Caki2 (cell line): ENCODE results near the gene U2AF2. TPM values are rescaled to one million over a fixed set of nuclear protein-coding genes. Genes with fewer than 3 reads are reported as not detected.
"Not testable (repeated sequence)": the region's sequence is repeated elsewhere in the genome, so short reads cannot be mapped to it uniquely, and the experiment has no call there.

Source experiments
- DNase-seq: peaks from one replicate; pipeline ENCODE4 v3.0.0-alpha.2; 2015; ENCODE audit warnings: low read depth
- in situ Hi-C: cut with HindIII; loops from 2 replicates; pipeline ENCODE4 v1.10.0; 2016; ENCODE audit warnings: low sequenced_read_pairs, low pct_unique_long_range_greater_than_20kb, mixed read lengths
- total RNA-seq: library from RNA; depleted of rRNA; stranded (reverse); fragments of >200 nt; shearing (Covaris generic); gene quantifications from 2 replicates; pipeline ENCODE4 v1.2.3, GENCODE V29; 2014; ENCODE audit warnings: low replicate concordance; rRNA removed

U2AF2 gene
- total RNA-seq, 1 experiment from 2014 or later: 183 TPM

- in situ Hi-C loops: no loop called here
- DNase-seq: no peak
Measured at GRCh38 chr19:55717251-55717650, 62.4 kb downstream of the U2AF2 start.

- DNase-seq, in situ Hi-C loops: not testable (repeated sequence)
Measured at GRCh38 chr19:55717879-55718711, 63.3 kb downstream of the U2AF2 start.

GRCh38 chr19:55720214-55720746, 65.4 kb downstream of the U2AF2 start:
- no peak for DNase-seq
- in situ Hi-C loops: no loop called here

- DNase-seq: no peak
- in situ Hi-C loops: no loop called here
Measured at GRCh38 chr19:55720801-55721200, 66.0 kb downstream of the U2AF2 start.

GRCh38 chr19:55723491-55723890, 68.7 kb downstream of the U2AF2 start:
- no peak for DNase-seq
- in situ Hi-C loops: no loop called here

Other genes starting within 250 kb of the U2AF2 start
- gene UBE2S, start 247.2 kb upstream of the U2AF2 start, total RNA-seq: 231 and 237 TPM in 2 replicates
- gene SHISA7, start 211.7 kb upstream of the U2AF2 start, total RNA-seq: not detected in 2 replicates
- 231 and 265 TPM in 2 replicates for gene ISOC2, start 193.4 kb upstream of the U2AF2 start, total RNA-seq
- not detected in 2 replicates for gene C19orf85, start 190.3 kb upstream of the U2AF2 start, total RNA-seq
- gene ZNF628, start 178.4 kb upstream of the U2AF2 start, total RNA-seq: 1.9 and 5.3 TPM in 2 replicates
- 94.3 and 99.9 TPM in 2 replicates for gene NAT14, start 169.8 kb upstream of the U2AF2 start, total RNA-seq
- 0.14 TPM in 1 of 2 replicates, not detected in the other for gene SSC5D, start 166.6 kb upstream of the U2AF2 start, total RNA-seq
- gene SBK2, start 117.9 kb upstream of the U2AF2 start, total RNA-seq: not detected in 2 replicates
- 1.0 and 6.3 TPM in 2 replicates for gene SBK3, start 109.5 kb upstream of the U2AF2 start, total RNA-seq
- 2.2 and 12.9 TPM in 2 replicates for gene ZNF579, start 74.2 kb upstream of the U2AF2 start, total RNA-seq
- gene FIZ1, start 55.5 kb upstream of the U2AF2 start, total RNA-seq: 12.3 and 13.4 TPM in 2 replicates
- 15.5 and 31.0 TPM in 2 replicates for gene ZNF524, start 54.7 kb upstream of the U2AF2 start, total RNA-seq
- 0.87 and 1.7 TPM in 2 replicates for gene ZNF865, start 49.4 kb upstream of the U2AF2 start, total RNA-seq
- gene ZNF784, start 30.5 kb upstream of the U2AF2 start, total RNA-seq: 3.6 and 14.3 TPM in 2 replicates
- gene ZNF580, start 14.0 kb upstream of the U2AF2 start, total RNA-seq: 2.3 and 12.1 TPM in 2 replicates
- 10.8 and 23.3 TPM in 2 replicates for gene ZNF581, start 11.4 kb upstream of the U2AF2 start, total RNA-seq
- 7.8 and 9.3 TPM in 2 replicates for gene CCDC106, start 6.8 kb upstream of the U2AF2 start, total RNA-seq
- gene EPN1, start 20.2 kb downstream of the U2AF2 start, total RNA-seq: 117 and 123 TPM in 2 replicates
- gene NLRP9, start 83.4 kb downstream of the U2AF2 start, total RNA-seq: not detected in 2 replicates
- not detected in 2 replicates for gene RFPL4A, start 104.1 kb downstream of the U2AF2 start, total RNA-seq
- gene RFPL4AL1, start 114.1 kb downstream of the U2AF2 start, total RNA-seq: not detected in 2 replicates
- gene NLRP11, start 177.0 kb downstream of the U2AF2 start, total RNA-seq: 0.14 TPM in 1 of 2 replicates, not detected in the other
- not detected in 2 replicates for gene NLRP4, start 181.5 kb downstream of the U2AF2 start, total RNA-seq